ENCODE results near the gene U2AF2.

DNA sequence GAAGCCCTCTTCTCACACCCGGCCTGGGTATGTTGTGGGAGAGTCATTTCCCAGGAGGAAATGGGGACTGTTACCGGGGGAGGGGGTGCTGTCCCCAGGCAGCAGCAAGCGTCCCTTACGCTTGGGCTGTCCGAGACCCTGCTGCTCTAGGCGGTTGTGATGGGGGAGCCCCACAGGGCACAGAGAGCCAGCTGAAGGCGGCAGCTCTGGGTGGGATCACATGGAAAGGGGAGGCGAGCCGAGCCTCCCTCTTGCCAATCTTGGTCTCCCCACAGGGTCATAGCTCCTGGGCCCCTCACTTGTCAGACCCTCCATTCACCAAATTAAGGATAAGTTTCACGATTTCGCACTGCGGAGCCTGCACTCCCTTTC lies 42.2 kb downstream of the U2AF2 start:
- TF ChIP-seq, protein P1, sequence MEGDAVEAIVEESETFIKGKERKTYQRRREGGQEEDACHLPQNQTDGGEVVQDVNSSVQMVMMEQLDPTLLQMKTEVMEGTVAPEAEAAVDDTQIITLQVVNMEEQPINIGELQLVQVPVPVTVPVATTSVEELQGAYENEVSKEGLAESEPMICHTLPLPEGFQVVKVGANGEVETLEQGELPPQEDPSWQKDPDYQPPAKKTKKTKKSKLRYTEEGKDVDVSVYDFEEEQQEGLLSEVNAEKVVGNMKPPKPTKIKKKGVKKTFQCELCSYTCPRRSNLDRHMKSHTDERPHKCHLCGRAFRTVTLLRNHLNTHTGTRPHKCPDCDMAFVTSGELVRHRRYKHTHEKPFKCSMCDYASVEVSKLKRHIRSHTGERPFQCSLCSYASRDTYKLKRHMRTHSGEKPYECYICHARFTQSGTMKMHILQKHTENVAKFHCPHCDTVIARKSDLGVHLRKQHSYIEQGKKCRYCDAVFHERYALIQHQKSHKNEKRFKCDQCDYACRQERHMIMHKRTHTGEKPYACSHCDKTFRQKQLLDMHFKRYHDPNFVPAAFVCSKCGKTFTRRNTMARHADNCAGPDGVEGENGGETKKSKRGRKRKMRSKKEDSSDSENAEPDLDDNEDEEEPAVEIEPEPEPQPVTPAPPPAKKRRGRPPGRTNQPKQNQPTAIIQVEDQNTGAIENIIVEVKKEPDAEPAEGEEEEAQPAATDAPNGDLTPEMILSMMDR (IDR thresholded peaks at IDR 0.05), result no peak
- no peak for TF ChIP-seq POLR2A (IDR thresholded peaks at IDR 0.05)

Data from Peyer's patch (tissue), 4 donors.